Breast epithelium (tissue), 4 donors: ENCODE measurements around the gene PSD2. TPM values are rescaled to one million over a fixed set of nuclear protein-coding genes. Genes with fewer than 3 reads are reported as not detected.

Experiments used
- DNase-seq, 2 donors: peaks; one replicate each; pipeline ENCODE4 v3.0.0-alpha.2; 2019; ENCODE audit warnings: low spot score in 2 of 2
- H3K27ac ChIP-seq, 2 donors: fragments of 200-600 bp; sonication (generic) in 1 of 2; one replicate each; pipeline ENCODE4 v1.5.1; 2016 to 2019; ENCODE audit warnings: mild to moderate bottlenecking in 1 of 2
- H3K27me3 ChIP-seq, 2 donors: fragments of 200-600 bp; sonication (generic) in 1 of 2; one replicate each; pipeline versions ENCODE4 v1.5.1 to v1.6.0; 2017 to 2019; ENCODE audit warnings: control low read depth in 1 of 2, mild to moderate bottlenecking in 1 of 2
- H3K36me3 ChIP-seq: fragments of 200-600 bp; one replicate; pipeline ENCODE4 v1.5.1; 2019
- H3K4me1 ChIP-seq, 2 donors: fragments of 200-600 bp; sonication (generic); one replicate each; pipeline ENCODE4 v1.5.1; 2016 to 2019; ENCODE audit warnings: control low read depth in 1 of 2
- H3K4me3 ChIP-seq, 3 donors: fragments of 200-600 bp; sonication (generic); 1 replicate in 2 of 3; 2 replicates in 1 of 3; pipeline ENCODE4 v1.5.1; 2016 to 2019; ENCODE audit warnings: mild to moderate bottlenecking in 3 of 3, moderate library complexity in 2 of 3
- H3K9me3 ChIP-seq, 2 donors: fragments of 200-600 bp; sonication (generic) in 1 of 2; one replicate each; pipeline ENCODE4 v1.5.1; 2016 to 2019; ENCODE audit warnings: control low read depth in 1 of 2
- POLR2A ChIP-seq: fragments of 450-650 bp; IDR thresholded peaks from one replicate; pipeline ENCODE4 v1.6.1; 2016; ENCODE audit warnings: antibody characterized with exemption, mild to moderate bottlenecking, moderate library complexity
- POLR2AphosphoS5 ChIP-seq, 3 donors: sonication (generic); formaldehyde crosslinking; IDR thresholded peaks; one replicate each; pipeline ENCODE4 v1.6.1; 2017; ENCODE audit warnings: antibody characterized with exemption in 3 of 3
- intact Hi-C: fragments of 100-400 bp; cut with DNase I; formaldehyde crosslinking; loops from one replicate; pipeline ENCODE4 v1.15.1; 2023; ENCODE audit warnings: low total_unique reads
- total RNA-seq, 3 donors: library from RNA; depleted of rRNA; stranded (reverse); fragments of >200 nt; gene quantifications; one replicate each; pipeline ENCODE4 v1.1.0, GENCODE V29; 2016
- TF ChIP-seq, protein P1 (sequence below), 3 donors: fragments of 450-650 bp; IDR thresholded peaks; one replicate each; pipeline ENCODE4 v1.5.1; 2016 to 2017; ENCODE audit warnings: antibody characterized with exemption in 3 of 3, mild to moderate bottlenecking in 3 of 3, moderate library complexity in 3 of 3

PSD2 gene
- total RNA-seq, result 1 to 10 TPM in 1 of 3 donors, under 1 TPM in 1, not detected in 1; 0.66 to 1.8 TPM

- peaks cover 18 to 20% of the 10 kb centered on the region in 2 donors for H3K27me3 ChIP-seq
- DNase-seq, result no peak
- H3K9me3 ChIP-seq, result no peaks in the 10 kb centered on the region
- no peaks in the 10 kb centered on the region for H3K36me3 ChIP-seq
- H3K4me3 ChIP-seq, result peak within 1 kb of the TSS; percentile 23 to 76 (median 58)
- TF ChIP-seq POLR2AphosphoS5 (IDR thresholded peaks at IDR 0.05) (no peak), POLR2A (no peak)
- TF ChIP-seq, protein P1, sequence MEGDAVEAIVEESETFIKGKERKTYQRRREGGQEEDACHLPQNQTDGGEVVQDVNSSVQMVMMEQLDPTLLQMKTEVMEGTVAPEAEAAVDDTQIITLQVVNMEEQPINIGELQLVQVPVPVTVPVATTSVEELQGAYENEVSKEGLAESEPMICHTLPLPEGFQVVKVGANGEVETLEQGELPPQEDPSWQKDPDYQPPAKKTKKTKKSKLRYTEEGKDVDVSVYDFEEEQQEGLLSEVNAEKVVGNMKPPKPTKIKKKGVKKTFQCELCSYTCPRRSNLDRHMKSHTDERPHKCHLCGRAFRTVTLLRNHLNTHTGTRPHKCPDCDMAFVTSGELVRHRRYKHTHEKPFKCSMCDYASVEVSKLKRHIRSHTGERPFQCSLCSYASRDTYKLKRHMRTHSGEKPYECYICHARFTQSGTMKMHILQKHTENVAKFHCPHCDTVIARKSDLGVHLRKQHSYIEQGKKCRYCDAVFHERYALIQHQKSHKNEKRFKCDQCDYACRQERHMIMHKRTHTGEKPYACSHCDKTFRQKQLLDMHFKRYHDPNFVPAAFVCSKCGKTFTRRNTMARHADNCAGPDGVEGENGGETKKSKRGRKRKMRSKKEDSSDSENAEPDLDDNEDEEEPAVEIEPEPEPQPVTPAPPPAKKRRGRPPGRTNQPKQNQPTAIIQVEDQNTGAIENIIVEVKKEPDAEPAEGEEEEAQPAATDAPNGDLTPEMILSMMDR (IDR thresholded peaks at IDR 0.05), result no peak
- H3K27ac ChIP-seq, result no peak within 1 kb of the TSS
- H3K4me1 ChIP-seq, result peaks cover 6 to 7% of the 10 kb centered on the region in 2 donors
- intact Hi-C loops, result loop anchor here (10.0 kb wide), 1 partner anchor 169 kb away; no protein-coding TSS in a partner anchor
These were observed at the start of gene PSD2 for GRCh38 chr5:139795074-139796001. TSS of gene PSD2 (plus strand) at chr5:139795808. CDS start at chr5:139809441, 13,633 bp downstream.

GRCh38 chr5:139746691-139747582, 48.7 kb upstream of the PSD2 start:
- TF ChIP-seq, protein P1 (IDR thresholded peaks at IDR 0.05), result no peak
- no peak for TF ChIP-seq POLR2AphosphoS5 (IDR thresholded peaks at IDR 0.05)
- no peak for TF ChIP-seq POLR2A
- H3K4me1 ChIP-seq, result peaks cover 5 to 9% of the 10 kb centered on the region in 2 donors
- H3K9me3 ChIP-seq, result no peaks in the 10 kb centered on the region
- no peaks in the 10 kb centered on the region for H3K36me3 ChIP-seq
- no peak for DNase-seq
- peak overlapping the region; percentile 36 to 74 (median 54) for H3K4me3 ChIP-seq
- H3K27me3 ChIP-seq, result peaks cover 0 to 15% of the 10 kb centered on the region in 2 donors
- H3K27ac ChIP-seq, result peak overlapping the region; percentile 58 to 66
- intact Hi-C loops, result no loop called here

DNA sequence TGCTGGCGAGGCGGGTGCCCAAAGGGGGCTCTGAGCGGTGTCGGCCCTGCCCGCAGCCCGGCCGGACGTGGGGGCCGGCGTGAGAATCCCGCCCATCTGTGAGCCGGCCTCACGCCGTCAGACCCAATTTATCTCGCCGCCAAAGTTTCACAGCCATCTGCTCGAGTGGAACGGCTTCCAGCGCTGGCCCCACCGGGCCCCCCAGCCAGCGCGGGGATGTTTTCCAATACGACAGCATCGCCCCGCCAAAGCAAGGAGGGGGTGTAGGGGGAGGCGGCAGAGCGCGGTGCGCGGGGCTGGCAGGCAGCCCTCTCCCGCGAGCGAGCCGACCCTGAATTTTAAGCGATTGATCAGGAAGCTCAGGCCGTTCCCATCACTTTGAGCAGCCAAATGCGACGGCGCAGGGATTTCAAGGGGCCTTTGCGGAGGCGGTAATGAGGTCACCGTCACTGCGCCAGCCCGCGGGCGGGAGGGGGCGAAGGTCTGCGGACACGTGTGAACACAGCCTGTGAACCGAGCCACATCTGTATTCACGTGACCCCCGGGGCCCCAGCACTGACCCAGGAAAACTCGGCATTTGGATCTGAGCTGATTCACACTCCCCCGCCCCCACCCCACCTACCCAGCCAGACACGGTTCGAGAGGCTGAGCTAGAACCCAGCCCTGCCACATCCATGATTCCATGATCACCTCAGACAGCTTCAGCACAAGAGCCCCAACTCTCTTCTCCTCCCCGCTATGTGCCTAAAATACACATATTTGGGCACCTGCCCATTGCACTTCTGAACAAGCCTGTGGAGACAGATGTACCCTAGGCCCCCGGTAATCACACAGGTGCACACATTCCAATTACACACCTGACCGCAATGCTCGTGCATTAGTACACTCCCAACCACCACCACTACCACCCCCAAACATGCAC, 47.8 kb upstream of the PSD2 start:
- intact Hi-C loops, result no loop called here
- peak overlapping the region; percentile 38 to 66 for H3K27ac ChIP-seq

GRCh38 chr5:139748505-139748826, 47.1 kb upstream of the PSD2 start:
- DNase-seq, result no peak
- no peak overlapping the region for H3K4me3 ChIP-seq
- no peaks in the 10 kb centered on the region for H3K9me3 ChIP-seq
- H3K4me1 ChIP-seq, result peaks cover 5 to 9% of the 10 kb centered on the region in 2 donors
- H3K27ac ChIP-seq, result no peak overlapping the region
- H3K36me3 ChIP-seq, result no peaks in the 10 kb centered on the region
- intact Hi-C loops, result no loop called here
- peaks cover 0 to 19% of the 10 kb centered on the region in 2 donors for H3K27me3 ChIP-seq
- TF ChIP-seq, protein P1 (IDR thresholded peaks at IDR 0.05), result no peak
- no peak for TF ChIP-seq POLR2A
- no peak for TF ChIP-seq POLR2AphosphoS5 (IDR thresholded peaks at IDR 0.05)

More for the DNA sequence above, 47.8 kb upstream of the PSD2 start:
- Histone ChIP-seq H3K9me3 (no peaks in the 10 kb centered on the region), H3K4me3 (peak overlapping the region; percentile 36 to 74 (median 54)), H3K4me1 (peaks cover 5 to 9% of the 10 kb centered on the region in 2 donors), H3K27me3 (peaks cover 0 to 19% of the 10 kb centered on the region in 2 donors), H3K36me3 (no peaks in the 10 kb centered on the region)
- TF ChIP-seq POLR2AphosphoS5 (IDR thresholded peaks at IDR 0.05) (no peak), POLR2A (no peak)
- TF ChIP-seq, protein P1 (IDR thresholded peaks at IDR 0.05), result no peak
- peak in 1 of 2 donors; percentile 47 for DNase-seq
